Putamen (tissue), 1 donor: ENCODE data around the gene MTARC1.
A peak's percentile ranks its signal among the peaks of the same experiment; 100 is the strongest.

Experiments
- DNase-seq: peaks from one replicate; pipeline ENCODE4 v3.0.0-alpha.2; 2016; ENCODE audit warnings: low spot score

The MTARC1 gene

DNA sequence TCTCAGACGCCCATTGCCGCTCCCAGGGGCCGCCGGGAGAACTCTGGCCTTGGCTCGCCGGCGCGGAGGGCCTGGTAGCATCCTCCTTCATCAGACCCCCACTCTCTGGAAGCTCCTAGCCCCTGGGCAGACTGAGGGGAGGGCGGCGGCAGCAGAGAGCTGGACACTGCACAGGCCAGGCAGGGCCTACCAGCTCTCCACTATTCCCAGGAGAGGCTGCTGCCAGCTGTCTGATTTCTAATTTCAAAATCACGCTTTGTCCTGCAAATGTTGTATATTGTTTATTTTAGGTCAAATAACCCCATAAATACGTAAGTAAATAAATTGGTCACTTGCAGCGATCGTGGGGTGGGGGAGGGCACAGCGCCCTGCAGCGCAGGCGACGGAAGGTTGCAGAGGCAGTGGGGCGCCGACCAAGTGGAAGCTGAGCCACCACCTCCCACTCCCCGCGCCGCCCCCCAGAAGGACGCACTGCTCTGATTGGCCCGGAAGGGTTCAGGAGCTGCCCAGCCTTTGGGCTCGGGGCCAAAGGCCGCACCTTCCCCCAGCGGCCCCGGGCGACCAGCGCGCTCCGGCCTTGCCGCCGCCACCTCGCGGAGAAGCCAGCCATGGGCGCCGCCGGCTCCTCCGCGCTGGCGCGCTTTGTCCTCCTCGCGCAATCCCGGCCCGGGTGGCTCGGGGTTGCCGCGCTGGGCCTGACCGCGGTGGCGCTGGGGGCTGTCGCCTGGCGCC, at the start of gene MTARC1:
Gene MTARC1 (plus strand): TSS at position 577 of the 732 bp plus-strand sequence. CDS start 32 bp downstream, at position 609.
- DNase-seq = peak; percentile 41

DNA sequence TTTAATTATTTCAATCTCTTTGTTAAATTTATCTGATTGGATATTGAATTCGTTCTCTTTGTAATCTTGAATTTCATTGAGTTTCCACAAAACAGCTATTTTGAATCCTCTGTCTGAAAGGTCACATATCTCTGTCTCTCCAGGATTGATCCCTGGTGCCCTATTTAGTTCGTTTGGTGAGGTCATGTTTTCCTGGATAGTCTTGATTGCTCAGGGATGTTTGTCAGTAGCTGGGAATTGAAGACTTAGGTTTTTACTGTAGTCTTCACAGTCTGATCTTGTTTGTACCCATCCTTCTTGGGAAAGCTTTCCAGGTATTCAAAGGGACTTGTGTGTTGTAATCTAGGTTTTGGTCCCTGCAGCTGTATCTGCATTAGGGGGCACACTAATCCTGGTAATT, 45.4 kb upstream of the MTARC1 start:
- no peak for DNase-seq

DNA sequence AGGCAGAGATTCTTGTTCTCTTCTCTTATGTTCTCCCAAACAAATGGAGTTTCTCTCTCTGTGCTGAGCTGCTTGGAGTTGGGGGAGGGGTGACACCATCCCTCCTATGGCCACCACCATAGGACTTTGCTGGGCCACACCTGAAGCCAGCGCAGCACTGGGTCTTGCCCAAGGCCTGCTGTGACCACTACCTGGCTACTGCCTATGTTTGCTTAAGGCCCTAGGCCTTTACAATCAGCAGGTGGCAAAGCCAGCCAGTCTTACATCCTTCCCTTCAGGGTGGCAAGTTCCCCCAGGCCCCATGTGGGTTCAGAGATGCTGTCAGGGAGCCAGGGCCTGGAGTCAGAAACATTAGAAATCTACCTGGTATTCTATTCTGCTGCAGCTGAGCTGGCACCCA, 44.9 kb upstream of the MTARC1 start:
- DNase-seq = no peak

DNA sequence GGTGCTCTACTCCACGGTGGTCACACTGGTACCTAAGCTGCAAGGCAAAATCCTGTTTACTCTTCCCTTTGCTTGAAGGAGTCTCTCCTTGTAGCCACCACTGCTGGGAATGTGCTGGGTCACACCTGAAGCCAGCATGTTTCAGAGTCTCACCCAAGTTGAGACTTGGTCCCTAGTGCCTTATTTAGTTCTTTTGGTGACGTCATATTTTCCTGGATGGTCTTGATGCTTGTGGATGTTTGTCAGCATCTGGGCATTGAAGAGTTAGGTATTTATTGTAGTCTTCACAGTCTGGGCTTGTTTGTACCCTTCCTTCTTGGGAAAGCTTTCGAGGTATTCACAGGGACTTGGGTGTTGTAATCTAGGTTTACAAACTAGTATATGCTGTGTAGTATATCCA, 44.2 kb upstream of the MTARC1 start:
- no peak for DNase-seq

DNA sequence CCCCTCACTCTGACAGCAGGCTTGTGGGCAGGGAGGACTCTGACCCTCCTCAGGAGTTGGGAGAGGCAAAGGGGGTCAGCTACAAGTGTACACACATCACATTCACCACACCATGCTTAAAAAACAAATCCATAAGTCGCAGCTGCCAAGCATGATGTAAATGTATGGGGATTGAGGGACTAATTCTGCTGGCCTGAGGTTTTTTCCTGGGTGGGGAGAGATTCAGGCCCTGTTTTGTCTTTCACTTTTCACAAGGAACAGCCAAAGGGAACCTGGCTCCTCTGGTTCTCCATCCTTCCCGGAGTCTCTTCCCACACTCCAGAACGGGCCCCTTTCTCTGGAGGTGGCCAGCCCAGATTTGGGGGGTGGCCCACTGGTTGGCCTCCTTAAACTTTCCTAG, 39.9 kb upstream of the MTARC1 start:
- no peak for DNase-seq

DNA sequence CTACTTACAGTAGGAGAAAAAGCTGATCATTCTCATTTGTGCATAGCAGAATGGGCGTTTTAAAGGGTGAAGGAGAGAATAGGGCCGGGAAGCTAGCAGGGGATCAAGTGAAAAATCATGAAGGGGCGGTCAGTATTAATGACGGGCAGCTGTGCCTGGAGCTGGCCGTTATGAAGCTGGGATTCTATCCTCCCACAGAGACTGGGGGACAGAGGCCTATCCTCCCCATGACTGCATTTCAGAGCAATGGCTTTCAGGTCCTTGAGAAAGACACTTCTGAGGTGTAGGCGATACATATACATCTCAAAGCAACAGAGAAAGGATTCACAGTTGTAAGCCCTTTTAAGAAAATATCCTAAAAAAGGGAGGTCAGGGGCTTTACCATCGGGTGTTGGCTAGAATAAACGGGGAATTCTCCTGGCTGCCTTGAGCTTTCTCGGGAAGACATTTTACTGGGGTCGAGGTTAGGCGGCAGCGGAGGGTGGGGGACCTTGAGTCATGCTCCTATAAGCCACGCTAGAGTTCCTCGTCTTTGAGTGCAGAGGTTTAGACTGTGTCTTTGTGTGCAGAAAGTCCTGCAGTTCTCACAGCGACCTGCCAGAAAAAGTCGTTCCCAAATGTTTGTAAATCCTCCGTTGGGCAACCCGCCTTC, 39.1 kb upstream of the MTARC1 start:
- DNase-seq = no peak

DNA sequence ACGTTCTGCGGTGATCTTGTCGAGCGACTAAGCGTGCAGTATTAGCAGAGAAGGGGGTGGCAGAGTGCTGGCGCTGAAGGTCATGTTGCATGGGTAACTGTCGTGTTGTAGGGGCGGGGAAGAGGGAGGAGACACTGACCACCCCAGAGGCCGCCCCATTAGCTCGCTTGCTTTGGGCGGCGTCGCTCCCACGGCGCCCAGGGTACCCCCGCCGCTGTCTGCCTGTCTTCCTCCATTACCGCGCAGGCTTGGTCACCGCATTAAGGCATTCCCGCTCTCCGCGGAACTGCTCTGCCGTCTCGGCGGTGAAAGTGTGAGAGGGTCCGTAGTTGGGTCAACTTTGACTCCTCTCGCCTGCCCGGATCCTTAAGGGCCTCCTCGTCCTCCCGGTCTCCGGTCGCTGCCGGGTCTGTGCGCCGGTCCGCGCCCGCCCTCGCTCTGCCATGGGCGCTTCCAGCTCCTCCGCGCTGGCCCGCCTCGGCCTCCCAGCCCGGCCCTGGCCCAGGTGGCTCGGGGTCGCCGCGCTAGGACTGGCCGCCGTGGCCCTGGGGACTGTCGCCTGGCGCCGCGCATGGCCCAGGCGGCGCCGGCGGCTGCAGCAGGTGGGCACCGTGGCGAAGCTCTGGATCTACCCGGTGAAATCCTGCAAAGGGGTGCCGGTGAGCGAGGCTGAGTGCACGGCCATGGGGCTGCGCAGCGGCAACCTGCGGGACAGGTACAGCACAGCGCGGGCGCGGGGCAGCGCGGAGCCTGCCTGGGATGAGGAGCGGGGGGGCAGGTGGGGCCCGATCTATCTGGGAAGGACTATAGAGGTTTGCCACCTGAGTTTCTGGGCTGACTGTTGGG, 38.4 kb upstream of the MTARC1 start, which contains the start of gene MTARC2:
Gene MTARC2 (plus strand): TSS at position 234 of the 846 bp plus-strand sequence. CDS start 210 bp downstream, at position 444.
- DNase-seq = peak; percentile 13

DNA sequence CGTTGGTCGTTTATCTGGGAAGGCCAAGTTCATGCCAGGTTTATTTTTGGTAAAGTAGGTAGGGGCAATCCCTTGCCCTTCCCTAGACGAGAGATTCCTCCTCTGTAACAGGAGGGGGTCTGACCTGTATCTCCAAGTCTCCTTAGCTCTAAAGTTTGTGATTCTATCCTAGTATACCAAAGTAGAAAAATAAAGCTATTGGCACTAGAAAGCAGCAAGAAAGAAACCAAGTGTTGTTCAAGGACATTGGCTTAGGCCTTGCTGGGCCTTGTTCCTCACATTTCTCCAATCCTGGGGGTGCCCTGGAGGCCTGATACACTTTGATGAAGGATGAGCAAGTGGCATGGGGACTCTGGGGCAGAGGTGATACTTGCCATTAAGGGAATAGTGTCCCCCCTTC, 37.8 kb upstream of the MTARC1 start:
- DNase-seq = no peak

DNA sequence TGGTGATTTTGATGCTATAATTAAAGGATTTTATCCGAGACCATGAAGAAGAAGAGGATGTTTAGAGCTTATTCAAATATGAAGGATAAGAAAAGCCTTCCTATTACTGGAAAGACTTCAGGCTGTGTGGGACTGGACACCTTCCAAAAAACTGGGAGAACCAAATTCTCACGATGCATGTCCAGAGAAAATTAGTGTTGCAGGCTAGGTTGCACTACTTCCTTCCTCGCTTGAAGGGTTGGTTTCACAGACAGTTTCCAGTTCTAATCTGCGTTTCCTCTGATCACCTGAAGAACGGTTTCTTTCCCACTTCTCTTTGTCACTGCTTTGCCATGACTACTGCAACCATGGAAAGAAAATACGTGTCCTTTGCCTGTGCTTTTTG, 36.6 kb upstream of the MTARC1 start:
- DNase-seq = no peak

DNA sequence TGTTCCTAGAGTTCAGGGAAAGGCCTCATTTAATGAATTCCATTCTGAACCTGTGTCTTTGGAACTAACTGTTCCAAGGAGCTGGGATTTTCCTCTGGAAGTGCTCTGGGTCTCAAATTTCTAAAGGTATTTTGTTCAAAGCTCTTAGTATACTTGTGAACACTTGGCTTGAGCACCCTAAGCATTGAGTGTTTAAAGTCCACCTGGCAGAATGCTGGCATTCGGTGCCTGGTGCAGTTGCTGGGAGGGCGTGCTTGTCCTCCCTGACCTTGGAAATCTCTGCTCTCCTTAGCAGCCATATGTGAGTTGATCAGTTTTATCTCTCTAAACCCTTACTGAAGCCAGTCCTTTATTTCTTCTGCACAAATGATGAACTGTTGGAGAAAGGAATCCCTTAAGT, 35.6 kb upstream of the MTARC1 start:
- DNase-seq = no peak

DNA sequence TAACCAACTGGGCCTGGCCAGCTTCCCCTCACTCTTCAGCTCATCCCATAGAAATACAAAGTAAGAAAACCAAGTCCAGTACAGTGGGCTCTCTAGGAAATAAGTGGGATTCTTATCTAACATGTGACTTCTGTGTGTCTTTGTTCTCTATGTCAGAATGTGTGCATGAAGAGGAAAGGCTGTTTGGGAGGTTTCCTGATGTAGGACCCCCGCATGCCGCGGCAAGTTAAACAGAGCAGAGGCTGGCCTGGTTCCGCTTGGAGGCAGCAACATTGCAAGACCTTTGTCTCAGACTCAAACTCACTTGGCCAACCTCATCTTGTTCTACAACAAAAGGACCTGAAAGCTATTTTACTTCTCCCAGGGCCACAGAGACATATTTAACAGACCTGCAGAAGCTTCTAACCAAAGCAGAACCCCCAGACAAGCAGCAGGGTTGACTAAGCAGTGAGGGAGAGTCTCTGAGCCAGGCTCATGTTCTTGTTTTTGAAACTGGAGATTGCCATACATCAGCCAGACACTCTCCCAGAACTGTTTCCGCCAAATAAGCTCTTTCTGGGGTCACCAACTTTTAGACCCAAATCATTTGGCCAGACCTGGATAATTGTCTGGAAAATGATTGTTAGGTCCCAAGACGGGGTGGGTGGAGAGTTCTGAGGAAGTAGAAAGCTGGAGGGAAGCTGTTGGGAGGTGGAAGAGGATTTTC, 32.3 kb upstream of the MTARC1 start:
- no peak for DNase-seq

DNA sequence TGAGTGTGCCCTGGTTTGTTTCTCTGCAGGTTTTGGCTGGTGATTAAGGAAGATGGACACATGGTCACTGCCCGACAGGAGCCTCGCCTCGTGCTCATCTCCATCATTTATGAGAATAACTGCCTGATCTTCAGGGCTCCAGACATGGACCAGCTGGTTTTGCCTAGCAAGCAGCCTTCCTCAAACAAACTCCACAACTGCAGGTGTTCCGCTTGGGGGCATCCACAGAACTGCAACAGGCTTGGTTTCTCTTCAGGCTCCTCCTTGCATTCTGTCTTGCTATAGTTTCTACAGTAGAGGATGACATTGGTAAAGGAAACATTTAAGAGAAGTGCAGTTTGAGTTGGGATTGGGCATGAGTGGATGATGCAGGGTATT, 31.8 kb upstream of the MTARC1 start:
- DNase-seq = no peak

DNA sequence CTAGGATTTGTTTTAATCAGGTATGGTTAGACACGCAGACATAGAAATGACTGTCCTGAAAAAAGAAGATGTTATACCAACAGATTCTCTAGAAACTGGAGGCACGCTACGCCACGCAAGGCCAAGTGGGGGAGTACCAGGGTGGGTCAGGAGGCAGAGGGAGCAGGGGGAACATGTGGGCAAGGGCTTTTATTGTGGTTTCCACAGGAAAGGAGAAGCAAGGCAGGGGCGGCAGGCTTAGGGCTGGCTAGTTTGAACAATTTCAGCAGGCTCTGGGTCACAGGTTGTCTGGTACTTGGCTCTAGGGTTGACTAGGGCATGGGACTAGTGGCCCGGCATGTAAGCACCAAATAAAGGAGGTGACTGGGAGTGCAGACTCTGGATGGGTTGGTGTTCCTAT, 31.4 kb upstream of the MTARC1 start:
- no peak for DNase-seq

DNA sequence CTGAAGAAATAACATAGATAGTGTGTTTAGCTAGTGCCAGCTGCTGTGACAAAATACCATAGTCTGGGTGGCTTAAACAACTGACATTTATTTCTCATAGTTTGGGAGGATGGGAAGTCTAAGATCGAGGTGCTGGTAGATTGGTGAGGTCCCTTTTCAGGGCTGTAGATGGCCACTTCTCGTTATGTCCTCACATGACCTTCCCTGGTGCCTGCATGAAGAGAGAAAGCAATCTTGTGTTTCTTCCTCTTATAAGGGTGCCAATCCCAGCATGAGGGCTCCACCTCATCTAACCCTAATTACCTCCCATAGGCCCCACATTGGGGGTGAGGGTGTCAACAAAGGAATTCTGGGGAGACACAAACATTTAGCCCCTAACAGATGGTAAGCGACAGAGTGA, 29.3 kb upstream of the MTARC1 start:
- DNase-seq = no peak

DNA sequence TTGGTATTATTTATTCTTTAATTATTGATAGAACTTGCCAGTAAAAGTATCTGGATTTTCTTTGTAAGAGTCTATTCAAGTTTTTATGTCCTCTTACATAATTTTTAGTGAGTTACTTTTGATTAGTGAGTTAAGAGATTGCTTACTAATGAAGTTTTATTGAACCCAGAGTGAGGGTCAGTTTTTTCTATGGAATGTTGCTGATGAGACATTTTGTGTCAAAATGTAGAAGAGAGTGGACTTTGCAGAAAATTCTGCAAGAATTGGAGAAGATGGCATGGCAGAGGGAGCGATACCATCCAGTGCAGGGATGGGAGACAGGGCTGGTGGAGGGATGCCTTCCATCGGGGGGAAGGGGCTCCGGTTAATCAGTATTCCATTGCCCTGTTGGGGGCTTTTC, 27.6 kb upstream of the MTARC1 start:
- DNase-seq = no peak

DNA sequence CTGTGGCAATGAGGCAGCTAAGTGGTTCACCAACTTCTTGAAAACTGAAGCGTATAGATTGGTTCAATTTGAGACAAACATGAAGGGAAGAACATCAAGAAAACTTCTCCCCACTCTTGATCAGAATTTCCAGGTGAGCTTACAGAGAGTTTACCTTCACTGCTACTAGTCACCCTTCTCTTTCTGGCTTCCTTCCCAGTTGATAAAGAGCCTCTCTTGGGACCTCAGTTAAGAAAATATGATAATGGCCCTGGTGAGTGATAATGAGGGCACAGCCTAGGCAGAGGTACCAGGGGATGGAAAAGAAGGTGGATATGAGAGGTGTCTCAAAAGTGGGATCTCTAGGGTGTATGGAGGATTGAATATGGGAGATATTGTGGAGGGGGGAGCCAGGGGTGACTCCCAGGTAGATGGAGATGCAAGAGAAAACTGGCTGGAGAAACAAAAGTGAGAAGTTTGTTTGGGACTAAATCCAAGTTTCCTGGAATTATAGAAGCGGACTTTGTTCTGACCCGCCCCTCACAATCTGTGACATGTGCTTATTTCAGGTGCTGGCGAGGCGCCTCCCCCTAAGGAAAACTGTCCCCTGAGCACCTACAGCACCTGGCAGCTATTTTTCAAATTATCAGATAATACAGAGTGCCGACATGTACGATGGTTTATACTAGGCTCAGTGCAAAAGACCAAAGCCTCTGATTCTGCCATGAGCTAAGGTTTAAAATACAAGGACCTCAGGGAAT, 24.9 kb upstream of the MTARC1 start:
- DNase-seq = no peak

DNA sequence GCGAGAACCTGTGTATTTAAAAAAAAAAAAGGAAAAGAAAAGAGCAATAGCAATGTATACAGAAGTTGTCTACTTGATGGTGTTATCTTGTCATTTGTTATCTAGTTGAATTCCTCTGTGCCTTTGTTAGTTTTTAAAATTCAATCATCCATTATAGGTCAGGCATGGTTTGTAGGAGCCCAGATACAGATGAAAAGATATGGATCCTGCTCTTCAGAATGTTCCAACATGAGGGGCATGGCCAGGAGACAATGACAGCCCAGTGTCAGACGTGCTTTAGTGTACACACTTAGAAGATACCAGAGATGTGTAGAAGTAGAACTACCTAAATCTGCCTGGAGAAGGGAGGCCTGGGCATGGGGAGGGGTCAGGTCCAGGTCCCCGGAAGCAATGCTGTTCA, 22.0 kb upstream of the MTARC1 start:
- no peak for DNase-seq

DNA sequence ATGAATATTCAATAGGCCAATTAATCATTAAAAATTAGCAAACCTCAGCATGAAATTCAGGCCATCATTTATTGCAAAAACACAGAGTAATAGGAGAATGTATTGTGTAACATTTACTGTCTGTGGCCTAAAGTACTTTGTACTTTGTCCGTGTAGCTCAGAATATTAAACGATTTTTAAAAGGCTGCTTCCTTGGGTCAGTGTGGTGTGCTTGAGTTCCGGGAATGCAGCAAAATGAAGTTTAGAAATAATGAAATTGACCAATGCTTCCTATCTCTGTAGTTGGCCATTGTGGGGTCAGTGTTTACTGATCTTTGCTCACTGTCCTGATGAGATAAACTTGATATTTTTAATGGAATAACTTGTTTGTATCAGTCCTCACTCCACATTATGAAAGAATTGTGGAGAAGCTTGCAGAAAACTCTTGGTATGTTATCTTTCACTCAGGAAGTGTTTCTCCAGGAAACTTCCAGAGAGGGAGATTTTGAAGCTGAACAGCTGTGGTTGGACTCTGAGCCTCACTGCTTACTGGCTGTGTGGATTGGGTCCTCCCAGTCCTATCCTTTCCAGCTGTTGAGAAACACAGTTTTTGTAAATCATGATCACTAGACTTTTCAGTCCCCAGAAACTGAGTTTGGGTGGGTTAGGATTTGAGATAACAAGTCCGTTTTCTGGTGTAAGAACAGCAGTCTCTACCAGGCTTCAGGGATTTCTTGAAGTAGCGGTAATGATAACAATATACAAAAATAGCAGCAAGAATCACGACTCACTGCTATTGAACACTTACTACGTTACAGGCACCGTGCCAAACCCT, 19.2 kb upstream of the MTARC1 start:
- no peak for DNase-seq

DNA sequence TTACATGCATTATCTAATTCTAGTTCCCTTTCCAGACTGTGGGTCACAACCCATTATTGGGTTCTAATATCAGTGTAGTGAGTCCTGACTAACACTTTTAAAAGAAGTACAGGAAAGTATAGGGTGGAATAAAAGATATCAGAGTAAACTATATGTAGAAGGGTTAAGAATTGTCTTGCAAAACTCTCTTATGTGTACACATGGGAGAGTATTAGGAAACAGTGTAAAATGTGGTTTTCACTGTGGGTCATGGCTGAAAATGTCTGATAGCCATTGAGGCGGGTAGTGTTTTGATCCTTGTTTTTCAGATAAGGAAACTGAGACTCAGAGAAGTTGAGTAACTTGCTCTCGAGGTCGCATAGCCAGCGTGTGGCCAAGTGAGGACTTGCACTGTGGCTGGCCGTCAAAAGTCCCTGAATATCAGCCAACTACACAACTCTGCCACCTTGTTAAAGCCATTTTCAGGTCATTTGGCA, 18.5 kb upstream of the MTARC1 start:
- no peak for DNase-seq

DNA sequence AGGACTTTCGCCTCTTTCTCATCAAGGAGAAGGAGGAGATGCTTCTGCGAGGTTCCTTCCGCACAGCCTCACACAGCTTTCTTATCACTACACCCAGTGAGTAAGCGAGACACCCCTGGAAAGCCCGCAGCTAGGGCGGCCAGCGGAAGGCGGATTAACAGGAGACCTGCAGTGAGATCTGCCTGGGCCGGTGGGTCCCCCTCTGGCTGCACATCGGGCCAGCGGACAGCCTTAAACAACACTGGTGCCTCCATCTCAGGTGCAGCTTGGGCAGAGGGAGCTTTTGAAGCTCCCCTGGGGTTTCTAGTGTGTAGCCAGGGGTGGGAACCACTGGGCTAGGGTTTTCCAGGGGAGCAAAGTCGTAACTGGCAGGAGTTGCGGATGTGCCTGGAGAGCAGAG, 17.5 kb upstream of the MTARC1 start:
- no peak for DNase-seq
